Activated naive CD8-positive, alpha-beta T cell (primary cell): Measurements from ENCODE around the gene DNAH2.

ENCODE experiments used
- H3K27ac Mint-ChIP-seq: one replicate; pipeline ENCODE4 v1.8.0; 2021; ENCODE audit warnings: mixed read lengths
- H3K27me3 Mint-ChIP-seq: one replicate; pipeline ENCODE4 v1.8.0; 2021; ENCODE audit warnings: mixed read lengths
- H3K36me3 Mint-ChIP-seq: one replicate; pipeline ENCODE4 v1.8.0; 2021; ENCODE audit warnings: mixed read lengths
- H3K4me1 Mint-ChIP-seq: one replicate; pipeline ENCODE4 v1.8.0; 2021; ENCODE audit warnings: low read depth, mixed read lengths
- H3K4me3 Mint-ChIP-seq: one replicate; pipeline ENCODE4 v1.8.0; 2021; ENCODE audit warnings: mild to moderate bottlenecking, mixed read lengths
- H3K9me3 Mint-ChIP-seq: one replicate; pipeline ENCODE4 v1.8.0; 2021; ENCODE audit warnings: low read depth, mixed read lengths

Gene DNAH2

GRCh38 chr17:7849130-7849750 lies 131.7 kb downstream of the DNAH2 start:
- H3K27ac Mint-ChIP-seq, result no peak overlapping the region
- peaks cover 4% of the 10 kb centered on the region for H3K36me3 Mint-ChIP-seq

GRCh38 chr17:7849751-7850504 lies 132.4 kb downstream of the DNAH2 start:
- H3K4me3 Mint-ChIP-seq, result peak overlapping the region; percentile 76
- no peaks in the 10 kb centered on the region for H3K9me3 Mint-ChIP-seq
- peaks cover 39% of the 10 kb centered on the region for H3K4me1 Mint-ChIP-seq

More at GRCh38 chr17:7849130-7849750, 131.7 kb downstream of the DNAH2 start:
- Mint-ChIP-seq H3K4me3 (peak overlapping the region; percentile 76), H3K4me1 (peaks cover 39% of the 10 kb centered on the region), H3K27me3 (no peaks in the 10 kb centered on the region), H3K9me3 (no peaks in the 10 kb centered on the region)

GRCh38 chr17:7850701-7851437 lies 133.3 kb downstream of the DNAH2 start:
- no peaks in the 10 kb centered on the region for H3K9me3 Mint-ChIP-seq
- peaks cover 39% of the 10 kb centered on the region for H3K4me1 Mint-ChIP-seq
- no peaks in the 10 kb centered on the region for H3K27me3 Mint-ChIP-seq
- H3K36me3 Mint-ChIP-seq, result peaks cover 5% of the 10 kb centered on the region
- peak overlapping the region; percentile 77 for H3K27ac Mint-ChIP-seq
- peak overlapping the region; percentile 76 for H3K4me3 Mint-ChIP-seq

More at GRCh38 chr17:7849751-7850504, 132.4 kb downstream of the DNAH2 start:
- Mint-ChIP-seq H3K27me3 (no peaks in the 10 kb centered on the region), H3K36me3 (peaks cover 4% of the 10 kb centered on the region), H3K27ac (peak overlapping the region; percentile 82)

- Mint-ChIP-seq H3K27ac (peak overlapping the region; percentile 4), H3K9me3 (no peaks in the 10 kb centered on the region), H3K36me3 (peaks cover 5% of the 10 kb centered on the region), H3K4me3 (peak overlapping the region; percentile 76), H3K27me3 (no peaks in the 10 kb centered on the region), H3K4me1 (peaks cover 36% of the 10 kb centered on the region)
These were observed 134.1 kb downstream of the DNAH2 start for GRCh38 chr17:7851438-7852261.

GRCh38 chr17:7852262-7852670 lies 134.7 kb downstream of the DNAH2 start:
- H3K27me3 Mint-ChIP-seq, result no peaks in the 10 kb centered on the region

GRCh38 chr17:7852919-7853690 lies 135.6 kb downstream of the DNAH2 start:
- H3K36me3 Mint-ChIP-seq, result peaks cover 5% of the 10 kb centered on the region
- H3K9me3 Mint-ChIP-seq, result no peaks in the 10 kb centered on the region
- no peaks in the 10 kb centered on the region for H3K27me3 Mint-ChIP-seq
- peaks cover 34% of the 10 kb centered on the region for H3K4me1 Mint-ChIP-seq
- no peak overlapping the region for H3K4me3 Mint-ChIP-seq
- H3K27ac Mint-ChIP-seq, result no peak overlapping the region

More at GRCh38 chr17:7852262-7852670, 134.7 kb downstream of the DNAH2 start:
- Mint-ChIP-seq H3K36me3 (peaks cover 5% of the 10 kb centered on the region), H3K4me3 (peak overlapping the region; percentile 76), H3K9me3 (no peaks in the 10 kb centered on the region), H3K27ac (peak overlapping the region; percentile 4), H3K4me1 (peaks cover 34% of the 10 kb centered on the region)

GRCh38 chr17:7853691-7854038 lies 136.1 kb downstream of the DNAH2 start:
- Mint-ChIP-seq H3K4me1 (peaks cover 33% of the 10 kb centered on the region), H3K9me3 (no peaks in the 10 kb centered on the region), H3K27ac (no peak overlapping the region), H3K36me3 (peaks cover 5% of the 10 kb centered on the region), H3K27me3 (no peaks in the 10 kb centered on the region), H3K4me3 (no peak overlapping the region)

- no peak overlapping the region for H3K27ac Mint-ChIP-seq
- H3K4me1 Mint-ChIP-seq, result peaks cover 36% of the 10 kb centered on the region
- H3K4me3 Mint-ChIP-seq, result no peak overlapping the region
- peaks cover 5% of the 10 kb centered on the region for H3K36me3 Mint-ChIP-seq
- H3K27me3 Mint-ChIP-seq, result no peaks in the 10 kb centered on the region
- no peaks in the 10 kb centered on the region for H3K9me3 Mint-ChIP-seq
These were observed 136.7 kb downstream of the DNAH2 start for GRCh38 chr17:7854078-7854777.

GRCh38 chr17:7854851-7855659 lies 137.5 kb downstream of the DNAH2 start, which contains the start of gene TMEM88:
TSS of gene TMEM88 (plus strand) at chr17:7855066. CDS start at chr17:7855075, 9 bp downstream.
- Mint-ChIP-seq H3K4me3 (no peak within 1 kb of the TSS), H3K4me1 (peaks cover 31% of the 10 kb centered on the region), H3K36me3 (peaks cover 9% of the 10 kb centered on the region), H3K9me3 (no peaks in the 10 kb centered on the region), H3K27me3 (no peaks in the 10 kb centered on the region), H3K27ac (no peak within 1 kb of the TSS)

GRCh38 chr17:7855660-7856010 lies 138.1 kb downstream of the DNAH2 start:
- Mint-ChIP-seq H3K9me3 (no peaks in the 10 kb centered on the region), H3K36me3 (peaks cover 9% of the 10 kb centered on the region), H3K27ac (no peak overlapping the region), H3K4me1 (peaks cover 26% of the 10 kb centered on the region), H3K4me3 (no peak overlapping the region), H3K27me3 (no peaks in the 10 kb centered on the region)

- no peaks in the 10 kb centered on the region for H3K27me3 Mint-ChIP-seq
- H3K27ac Mint-ChIP-seq, result no peak overlapping the region
- no peak overlapping the region for H3K4me3 Mint-ChIP-seq
- H3K36me3 Mint-ChIP-seq, result peaks cover 9% of the 10 kb centered on the region
- H3K9me3 Mint-ChIP-seq, result no peaks in the 10 kb centered on the region
- H3K4me1 Mint-ChIP-seq, result peaks cover 20% of the 10 kb centered on the region
These were observed 138.7 kb downstream of the DNAH2 start for GRCh38 chr17:7856011-7856810.
